GM10248 (cell line): ENCODE measurements around the gene C13orf46.

Experiments used
- CTCF ChIA-PET: fragments of 300-600 bp; sonication (Branson Sonifier 250); formaldehyde crosslinking; extraction: SDS; loops from one replicate; lab custom pipeline; 2021; ENCODE audit warnings: antibody characterized with exemption; lab: Yijun Ruan, JAX
- POLR2A ChIA-PET: fragments of 350-650 bp; sonication (Branson Sonifier 250); formaldehyde crosslinking; extraction: SDS; loops from one replicate; lab custom pipeline; 2020; ENCODE audit warnings: antibody characterized with exemption; lab: Yijun Ruan, JAX
- DNase-seq: peaks from one replicate; pipeline ENCODE4 v3.0.0; 2012; ENCODE audit errors: extremely low spot score
- CTCF ChIP-seq: IDR thresholded peaks from 2 replicates; pipeline ENCODE4 v1.5.1; 2012; ENCODE audit warnings: mild to moderate bottlenecking, low read depth; ENCODE audit errors: extremely low read depth, missing control alignments, control extremely low read depth

C13orf46 gene

GRCh38 chr13:113946409-113947181, 27.3 kb downstream of the C13orf46 start:
- CTCF ChIA-PET: interaction anchor here (1.0 to 1.6 kb wide), 2 partner anchors 122 to 279 kb away, joined by 3 read pairs; no protein-coding TSS in a partner anchor
- TF ChIP-seq CTCF: no peak
- POLR2A ChIA-PET: no interaction called here
- no peak for DNase-seq

GRCh38 chr13:113945857-113946408, 27.9 kb downstream of the C13orf46 start:
- CTCF ChIA-PET: interaction anchor here (1.0 to 1.6 kb wide), 2 partner anchors 122 to 280 kb away, joined by 3 read pairs; no protein-coding TSS in a partner anchor
- POLR2A ChIA-PET: no interaction called here
- no peak for DNase-seq
- no peak for TF ChIP-seq CTCF

- CTCF ChIA-PET: no interaction called here
- DNase-seq: no peak
- POLR2A ChIA-PET: no interaction called here
- TF ChIP-seq CTCF: no peak
These were observed 29.9 kb downstream of the C13orf46 start for GRCh38 chr13:113943821-113944565.

- ChIA-PET POLR2A (no interaction called here), CTCF (no interaction called here)
- no peak for DNase-seq
- TF ChIP-seq CTCF: no peak
These were observed 31.2 kb downstream of the C13orf46 start for GRCh38 chr13:113942591-113943103.

- ChIA-PET POLR2A (no interaction called here), CTCF (no interaction called here)
- DNase-seq: no peak
- TF ChIP-seq CTCF: no peak
These were observed 32.2 kb downstream of the C13orf46 start for GRCh38 chr13:113941571-113942191.

- DNase-seq: no peak
- ChIA-PET CTCF (no interaction called here), POLR2A (no interaction called here)
- no peak for TF ChIP-seq CTCF
These were observed 34.0 kb downstream of the C13orf46 start for GRCh38 chr13:113939944-113940297.
